Measurements from ENCODE around the gene MKRN3.

- no peak for TF ChIP-seq CTCF (conservative IDR thresholded peaks at IDR 0.05; ENCODE audit: low read length)
- TF ChIP-seq EZH2phosphoT487 (IDR thresholded peaks at IDR 0.05; ENCODE audit: borderline replicate concordance), result no peak
These were observed 3.9 kb downstream of the MKRN3 start for GRCh38 chr15:23569151-23569925.
